ENCODE data around the gene TRPM8.

DNA sequence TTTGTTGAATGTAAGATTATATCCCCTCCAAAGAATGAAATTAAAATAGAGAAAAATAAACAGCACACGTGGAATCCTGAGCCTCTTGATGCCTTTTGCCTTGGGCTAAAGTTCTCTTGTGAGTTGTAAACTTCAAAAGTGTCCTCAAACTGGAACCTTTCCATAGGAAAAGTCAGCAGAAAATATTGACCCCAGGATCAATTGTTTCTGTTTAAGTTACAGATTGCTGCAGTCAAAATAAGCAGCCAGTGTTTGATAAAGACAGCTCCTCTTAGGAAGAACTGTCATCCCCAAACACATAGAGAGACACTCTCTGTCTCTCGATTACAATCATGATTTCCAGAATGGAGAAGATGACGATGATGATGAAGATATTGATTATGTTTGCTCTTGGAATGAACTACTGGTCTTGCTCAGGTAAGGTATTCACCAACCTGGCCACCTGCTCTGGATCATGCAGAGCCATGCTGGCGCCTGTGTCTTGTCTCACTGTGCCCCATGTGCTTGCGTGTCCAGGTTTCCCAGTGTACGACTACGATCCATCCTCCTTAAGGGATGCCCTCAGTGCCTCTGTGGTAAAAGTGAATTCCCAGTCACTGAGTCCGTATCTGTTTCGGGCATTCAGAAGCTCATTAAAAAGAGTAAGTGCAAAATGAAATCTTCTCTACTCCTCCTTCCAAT lies 133.4 kb downstream of the TRPM8 start, which contains the start of gene SPP2:
- TF ChIP-seq, protein P1, sequence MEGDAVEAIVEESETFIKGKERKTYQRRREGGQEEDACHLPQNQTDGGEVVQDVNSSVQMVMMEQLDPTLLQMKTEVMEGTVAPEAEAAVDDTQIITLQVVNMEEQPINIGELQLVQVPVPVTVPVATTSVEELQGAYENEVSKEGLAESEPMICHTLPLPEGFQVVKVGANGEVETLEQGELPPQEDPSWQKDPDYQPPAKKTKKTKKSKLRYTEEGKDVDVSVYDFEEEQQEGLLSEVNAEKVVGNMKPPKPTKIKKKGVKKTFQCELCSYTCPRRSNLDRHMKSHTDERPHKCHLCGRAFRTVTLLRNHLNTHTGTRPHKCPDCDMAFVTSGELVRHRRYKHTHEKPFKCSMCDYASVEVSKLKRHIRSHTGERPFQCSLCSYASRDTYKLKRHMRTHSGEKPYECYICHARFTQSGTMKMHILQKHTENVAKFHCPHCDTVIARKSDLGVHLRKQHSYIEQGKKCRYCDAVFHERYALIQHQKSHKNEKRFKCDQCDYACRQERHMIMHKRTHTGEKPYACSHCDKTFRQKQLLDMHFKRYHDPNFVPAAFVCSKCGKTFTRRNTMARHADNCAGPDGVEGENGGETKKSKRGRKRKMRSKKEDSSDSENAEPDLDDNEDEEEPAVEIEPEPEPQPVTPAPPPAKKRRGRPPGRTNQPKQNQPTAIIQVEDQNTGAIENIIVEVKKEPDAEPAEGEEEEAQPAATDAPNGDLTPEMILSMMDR (IDR thresholded peaks at IDR 0.05; ENCODE audit: low read depth, low read length), result no peak
- TF ChIP-seq EZH2phosphoT487 (IDR thresholded peaks at IDR 0.05; ENCODE audit: low read depth), result no peak
